Spinal cord (tissue), 10 donors: ENCODE measurements around the gene COL8A1. TPM values are rescaled to one million over a fixed set of nuclear protein-coding genes. Genes with fewer than 3 reads are reported as not detected.
"Not testable (repeated sequence)": the region's sequence is repeated elsewhere in the genome, so short reads cannot be mapped to it uniquely, and the experiment has no call there.

Experiments used
- DNase-seq, 6 donors: peaks; one replicate each; pipeline versions ENCODE4 v3.0.0 to v3.0.0-alpha.2; 2013 to 2015; ENCODE audit warnings: low spot score in 6 of 6, low read depth in 4 of 6
- H3K27ac ChIP-seq: one replicate; pipeline ENCODE4 v1.5.1; 2013; ENCODE audit warnings: low read depth, low read length, control low read depth
- H3K27me3 ChIP-seq: one replicate; pipeline ENCODE4 v1.6.1; 2013; ENCODE audit warnings: low read length; ENCODE audit not compliant: control insufficient read depth, insufficient read depth
- H3K36me3 ChIP-seq: one replicate; pipeline ENCODE4 v1.6.1; 2013; ENCODE audit warnings: low read length; ENCODE audit not compliant: control insufficient read depth, insufficient read depth
- H3K4me1 ChIP-seq: one replicate; pipeline ENCODE4 v1.6.1; 2013; ENCODE audit warnings: low read length; ENCODE audit not compliant: control insufficient read depth, insufficient read depth
- H3K4me3 ChIP-seq: one replicate; pipeline ENCODE4 v1.5.1; 2013; ENCODE audit warnings: low read depth, low read length, control low read depth
- H3K9me3 ChIP-seq: one replicate; pipeline ENCODE4 v1.6.1; 2013; ENCODE audit warnings: low read length; ENCODE audit not compliant: control insufficient read depth, insufficient read depth
- whole genome bisulfite sequencing: methylation state at CpG from one replicate; pipeline ENCODE4 v1.1.5; 2013; ENCODE audit warnings: missing lambda C conversion rate; ENCODE audit not compliant: insufficient coverage; 5-methylcytosine and 5-hydroxymethylcytosine counted together
- polyA plus RNA-seq, 2 donors: library from polyadenylated mRNA; unstranded; fragments of 120-200 nt; gene quantifications; one replicate each; pipeline ENCODE4 v1.2.1, GENCODE V29; 2013; ENCODE audit not compliant: insufficient read length in 2 of 2
- total RNA-seq, 2 donors: library from RNA; depleted of rRNA in 1 of 2; stranded (reverse); fragments of 120-200 nt in 1 of 2; fragments of >200 nt in 1 of 2; gene quantifications; one replicate each; pipeline versions ENCODE4 v1.2.3 to v1.2.4, GENCODE V29; 2013 to 2014
- donor health status: healthy.

Gene COL8A1
- total and polyA plus RNA-seq, 4 donors: 3.4 to 200 (median 110) TPM

DNA sequence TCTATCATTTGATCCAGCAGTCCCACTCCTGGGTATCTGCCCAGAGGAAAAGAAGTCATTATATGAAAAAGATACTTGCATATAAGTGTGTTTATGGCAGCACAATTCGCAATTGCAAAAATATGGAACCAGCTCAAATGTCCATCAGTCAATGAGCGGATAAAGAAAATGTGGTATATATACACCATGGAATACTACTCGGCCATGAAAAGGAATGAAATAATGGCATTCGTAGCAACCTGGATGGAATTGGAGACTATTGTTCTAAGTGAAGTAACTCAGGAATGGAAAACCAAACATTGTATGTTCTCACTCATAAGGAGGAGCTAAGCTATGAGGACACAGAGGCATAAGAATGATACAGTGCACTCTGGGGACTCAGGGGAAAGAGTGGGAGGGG is 203.6 kb downstream of the COL8A1 start:
- H3K27me3 ChIP-seq, H3K4me3 ChIP-seq, H3K27ac ChIP-seq, H3K36me3 ChIP-seq, DNase-seq, H3K4me1 ChIP-seq, H3K9me3 ChIP-seq: not testable (repeated sequence)
- 100% methylated on average over 1 of the region's 4 CpGs for WGBS

DNA sequence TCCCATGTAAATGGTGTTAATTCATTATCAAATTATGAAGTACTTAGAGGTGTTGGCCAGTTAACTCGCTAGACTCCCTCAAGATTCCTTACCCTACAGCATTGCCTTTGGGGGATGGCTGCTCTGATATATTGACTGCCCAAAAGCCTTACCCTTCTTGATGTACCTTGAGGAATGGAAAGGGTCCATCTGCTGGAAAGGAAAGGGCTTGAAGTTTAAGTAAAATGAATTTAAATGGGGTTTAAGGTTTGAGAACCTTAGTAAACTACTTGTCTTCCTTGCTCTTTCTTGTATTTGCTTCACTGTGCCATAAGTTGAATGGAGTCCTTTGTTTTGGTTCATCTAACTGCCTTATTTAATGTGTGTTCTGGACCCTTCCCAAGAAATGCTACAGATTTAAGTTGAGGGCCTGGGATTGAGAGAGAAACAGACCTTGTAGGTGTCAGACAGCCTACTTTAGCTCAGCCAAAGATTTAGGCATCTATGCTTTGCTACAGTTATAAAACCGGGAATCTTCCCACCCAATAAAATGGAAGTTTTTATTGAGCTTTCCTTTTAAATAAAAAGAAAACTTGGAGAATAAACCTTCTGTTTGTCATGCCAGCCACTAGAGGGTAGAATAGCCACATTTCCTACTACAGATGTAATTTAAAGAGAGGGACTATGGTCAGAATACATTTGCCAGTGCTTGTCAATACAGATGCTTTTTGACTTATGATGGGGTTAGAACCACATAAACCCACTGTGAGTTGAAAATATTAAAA is 204.6 kb downstream of the COL8A1 start:
- peak in 5 of 6 donors; percentile 13 to 87 (median 26) for DNase-seq
- peak overlapping the region; percentile 25 for H3K27ac ChIP-seq
- H3K27me3 ChIP-seq: no peaks in the 10 kb centered on the region
- no CpG with 5 or more reads among the region's 2 CpGs for WGBS
- H3K9me3 ChIP-seq: no peaks in the 10 kb centered on the region
- H3K4me3 ChIP-seq: no peak overlapping the region
- H3K36me3 ChIP-seq: no peaks in the 10 kb centered on the region
- no peaks in the 10 kb centered on the region for H3K4me1 ChIP-seq

DNA sequence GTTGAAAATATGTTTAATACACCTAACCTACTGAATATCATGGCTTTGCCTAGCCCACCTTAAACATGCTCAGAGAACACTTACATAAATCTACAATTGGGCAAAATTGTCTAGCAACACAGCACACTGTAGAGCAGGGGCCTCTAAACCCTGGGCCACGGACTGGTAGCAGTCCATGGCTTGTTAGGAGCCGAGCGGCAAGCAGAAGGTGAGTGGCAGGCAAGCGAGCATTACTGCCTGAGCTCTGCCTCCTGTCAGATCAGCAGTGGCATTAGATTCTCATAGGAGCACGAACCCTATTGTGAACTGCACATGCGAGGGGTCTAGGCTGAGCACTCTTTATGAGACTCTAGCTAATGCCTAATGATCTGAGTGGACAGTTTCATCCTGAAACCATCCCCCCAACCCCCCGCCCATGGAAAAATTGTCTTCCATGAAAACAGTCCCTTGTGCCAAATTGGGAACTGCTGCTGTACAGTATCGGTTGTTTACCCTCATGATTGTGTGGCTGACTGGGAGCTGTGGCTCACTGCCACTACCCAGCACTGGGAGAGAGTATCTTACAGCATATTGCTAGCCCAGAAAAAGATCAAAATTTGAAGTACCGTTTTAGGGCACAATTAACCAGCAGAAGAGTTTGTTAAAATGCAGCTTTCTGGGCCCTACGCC is 205.3 kb downstream of the COL8A1 start:
- DNase-seq: no peak
- Histone ChIP-seq H3K4me3 (no peak overlapping the region), H3K27ac (no peak overlapping the region), H3K27me3 (no peaks in the 10 kb centered on the region), H3K36me3 (no peaks in the 10 kb centered on the region), H3K9me3 (no peaks in the 10 kb centered on the region), H3K4me1 (no peaks in the 10 kb centered on the region)
- 61% methylated on average over 9 of the region's 10 CpGs for WGBS

DNA sequence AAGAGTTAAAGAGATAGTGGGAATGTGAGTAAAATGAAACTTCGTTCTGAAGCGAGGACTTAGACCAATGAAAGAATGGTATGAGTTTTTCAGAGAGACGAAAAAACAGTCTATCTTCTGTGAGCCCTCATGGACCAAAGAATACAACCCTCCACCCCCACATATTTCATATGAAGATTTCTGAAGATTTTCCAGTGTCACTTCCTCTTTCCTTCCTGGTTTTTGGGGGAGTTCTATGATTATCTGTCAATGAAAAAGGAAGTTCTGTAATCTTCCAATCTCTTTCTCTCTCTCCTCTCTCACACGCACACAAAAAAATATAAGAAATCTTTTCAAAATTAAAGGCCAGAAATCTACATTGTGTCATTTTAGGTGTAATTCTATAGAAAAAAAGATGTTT is 206.9 kb downstream of the COL8A1 start:
- no peak for DNase-seq
- no peaks in the 10 kb centered on the region for H3K36me3 ChIP-seq
- no peaks in the 10 kb centered on the region for H3K27me3 ChIP-seq
- no peaks in the 10 kb centered on the region for H3K9me3 ChIP-seq
- H3K27ac ChIP-seq: no peak overlapping the region
- H3K4me3 ChIP-seq: no peak overlapping the region
- H3K4me1 ChIP-seq: no peaks in the 10 kb centered on the region
- no CpG with 5 or more reads among the region's 4 CpGs for WGBS

DNA sequence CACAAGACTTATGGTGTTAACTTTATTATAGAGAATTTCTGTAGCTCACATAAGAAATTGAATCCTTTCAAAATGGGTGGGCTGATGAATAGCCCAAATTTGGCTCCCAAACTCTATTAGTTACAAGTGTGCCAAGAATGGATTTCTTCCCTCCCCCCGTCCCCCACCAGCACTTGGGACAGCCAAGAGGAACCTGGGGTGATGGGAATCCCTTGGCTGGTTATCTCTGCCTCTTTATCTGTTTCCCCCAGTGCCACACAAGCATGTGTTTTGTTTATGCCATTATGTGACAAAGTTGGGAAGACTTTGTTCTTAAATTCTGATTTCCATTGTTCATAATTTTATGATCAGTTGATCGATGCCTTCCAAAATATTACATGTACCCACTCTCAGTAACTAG is 207.6 kb downstream of the COL8A1 start:
- Histone ChIP-seq H3K27ac (no peak overlapping the region), H3K9me3 (no peaks in the 10 kb centered on the region), H3K4me3 (no peak overlapping the region), H3K27me3 (no peaks in the 10 kb centered on the region), H3K36me3 (no peaks in the 10 kb centered on the region), H3K4me1 (no peaks in the 10 kb centered on the region)
- no CpG with 5 or more reads among the region's 2 CpGs for WGBS
- no peak for DNase-seq

DNA sequence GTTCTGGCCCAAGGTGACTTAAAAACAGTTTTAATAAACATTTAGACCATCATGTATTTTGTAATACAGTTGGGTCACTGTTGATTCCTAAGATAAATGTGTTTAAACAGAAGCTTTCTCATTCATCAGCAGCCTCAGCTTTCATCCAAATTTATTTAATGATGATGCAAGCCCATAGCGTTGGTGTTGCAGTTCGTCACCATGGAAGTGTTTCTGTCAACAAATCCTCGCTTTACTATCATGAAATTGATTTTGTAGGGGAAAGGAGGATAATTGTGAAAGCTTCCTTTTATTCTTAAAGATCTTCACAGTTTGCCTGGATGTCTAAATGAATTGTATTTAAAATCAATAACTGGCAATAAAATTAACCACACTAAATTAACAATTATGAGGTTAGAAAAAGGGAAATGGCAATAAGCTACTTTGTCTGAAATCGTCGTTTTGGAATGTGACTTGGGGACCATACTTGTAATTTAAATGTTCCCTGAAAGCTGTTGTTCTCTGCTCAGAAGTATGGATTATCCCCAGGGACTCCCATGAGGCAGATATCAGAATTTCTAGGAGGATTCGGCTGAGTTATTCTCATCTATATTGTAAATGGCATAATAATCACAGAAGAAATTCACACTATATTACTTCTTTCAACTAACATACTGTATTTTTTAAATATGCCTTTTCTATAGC is 208.2 kb downstream of the COL8A1 start:
- H3K4me1 ChIP-seq: no peaks in the 10 kb centered on the region
- no peaks in the 10 kb centered on the region for H3K36me3 ChIP-seq
- no peaks in the 10 kb centered on the region for H3K27me3 ChIP-seq
- no peaks in the 10 kb centered on the region for H3K9me3 ChIP-seq
- H3K4me3 ChIP-seq: no peak overlapping the region
- DNase-seq: no peak
- no peak overlapping the region for H3K27ac ChIP-seq
- no CpG with 5 or more reads among the region's 6 CpGs for WGBS

DNA sequence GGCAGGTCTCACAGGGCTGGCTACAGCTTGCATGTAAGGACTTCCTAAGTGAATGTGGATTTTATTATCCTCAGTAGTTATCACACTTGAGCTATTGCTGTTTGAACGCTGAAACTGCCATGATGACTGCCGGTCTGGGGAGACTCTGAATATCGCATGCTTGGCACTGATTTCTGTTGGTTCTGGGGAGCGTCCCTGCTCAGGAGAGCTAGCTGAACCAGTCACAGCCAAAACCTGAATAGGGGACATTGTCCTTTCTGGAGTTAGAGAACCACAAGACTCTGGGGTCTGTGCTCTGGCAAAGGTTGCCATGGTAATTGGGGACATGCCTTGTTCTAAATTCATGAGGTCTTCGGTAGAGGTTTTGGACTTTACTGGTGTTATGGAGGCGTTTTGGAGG is 210.0 kb downstream of the COL8A1 start:
- WGBS: 59% methylated on average over 6 of the region's 6 CpGs
- Histone ChIP-seq H3K4me1 (no peaks in the 10 kb centered on the region), H3K9me3 (no peaks in the 10 kb centered on the region), H3K4me3 (no peak overlapping the region), H3K27me3 (no peaks in the 10 kb centered on the region), H3K27ac (no peak overlapping the region), H3K36me3 (no peaks in the 10 kb centered on the region)
- no peak for DNase-seq

Other genes with a start within 250 kb of the COL8A1 start
- 10 to 100 TPM; 19.9 to 28.4 TPM for gene CMSS1, start 179.3 kb downstream of the COL8A1 start, total RNA-seq
- gene CMSS1, start 179.3 kb downstream of the COL8A1 start, polyA plus RNA-seq: 10 to 100 TPM; 44.2 to 50.4 TPM